Measurements from ENCODE around the gene C8B.

Gene C8B

GRCh38 chr1:56939209-56939608, 26.6 kb downstream of the C8B start:
- H3K4me3 ChIP-seq (ENCODE audit: low read depth, low read length): no peak overlapping the region
- in situ Hi-C loops (cut with HindIII; ENCODE audit: low pct_ligation_motif_present, low sequenced_read_pairs): no loop called here

GRCh38 chr1:56938646-56939045, 27.2 kb downstream of the C8B start:
- no peaks in the 10 kb centered on the region for H3K27me3 ChIP-seq (replicated peaks)
- TF ChIP-seq CTCF (IDR thresholded peaks at IDR 0.05; ENCODE audit: low read depth, low read length, missing control alignments): no peak
- H3K36me3 ChIP-seq (replicated peaks): no peaks in the 10 kb centered on the region
- H3K4me3 ChIP-seq (ENCODE audit: low read depth, low read length): no peak overlapping the region
- H3K27ac ChIP-seq: no peak overlapping the region
- no peak for DNase-seq
- in situ Hi-C loops (cut with HindIII; ENCODE audit: low pct_ligation_motif_present, low sequenced_read_pairs): no loop called here

More at GRCh38 chr1:56939209-56939608, 26.6 kb downstream of the C8B start:
- TF ChIP-seq CTCF (IDR thresholded peaks at IDR 0.05; ENCODE audit: low read depth, low read length, missing control alignments): no peak
- Histone ChIP-seq H3K27me3 (replicated peaks) (no peaks in the 10 kb centered on the region), H3K27ac (no peak overlapping the region), H3K36me3 (replicated peaks) (no peaks in the 10 kb centered on the region)
- DNase-seq: no peak

GRCh38 chr1:56934430-56935060, 31.3 kb downstream of the C8B start:
- in situ Hi-C loops (cut with HindIII; ENCODE audit: low pct_ligation_motif_present, low sequenced_read_pairs): no loop called here
- Histone ChIP-seq H3K4me3 (ENCODE audit: low read depth, low read length) (no peak overlapping the region), H3K27ac (no peak overlapping the region), H3K27me3 (replicated peaks) (no peaks in the 10 kb centered on the region), H3K36me3 (replicated peaks) (no peaks in the 10 kb centered on the region)
- no peak for DNase-seq
- no peak for TF ChIP-seq CTCF (IDR thresholded peaks at IDR 0.05; ENCODE audit: low read depth, low read length, missing control alignments)

- DNase-seq: no peak
- H3K36me3 ChIP-seq (replicated peaks): no peaks in the 10 kb centered on the region
- H3K27ac ChIP-seq: no peak overlapping the region
- no peak overlapping the region for H3K4me3 ChIP-seq (ENCODE audit: low read depth, low read length)
- TF ChIP-seq CTCF (IDR thresholded peaks at IDR 0.05; ENCODE audit: low read depth, low read length, missing control alignments): no peak
- in situ Hi-C loops (cut with HindIII; ENCODE audit: low pct_ligation_motif_present, low sequenced_read_pairs): no loop called here
- H3K27me3 ChIP-seq (replicated peaks): no peaks in the 10 kb centered on the region
These were observed 32.2 kb downstream of the C8B start for GRCh38 chr1:56933606-56934005.

- Histone ChIP-seq H3K4me3 (ENCODE audit: low read depth, low read length) (no peak overlapping the region), H3K27ac (no peak overlapping the region), H3K36me3 (replicated peaks) (no peaks in the 10 kb centered on the region), H3K27me3 (replicated peaks) (no peaks in the 10 kb centered on the region)
- DNase-seq: no peak
- TF ChIP-seq CTCF (IDR thresholded peaks at IDR 0.05; ENCODE audit: low read depth, low read length, missing control alignments): no peak
- in situ Hi-C loops (cut with HindIII; ENCODE audit: low pct_ligation_motif_present, low sequenced_read_pairs): no loop called here
These were observed 32.7 kb downstream of the C8B start for GRCh38 chr1:56933161-56933560.

- Histone ChIP-seq H3K27me3 (replicated peaks) (no peaks in the 10 kb centered on the region), H3K27ac (no peak overlapping the region), H3K36me3 (replicated peaks) (no peaks in the 10 kb centered on the region), H3K4me3 (ENCODE audit: low read depth, low read length) (no peak overlapping the region)
- TF ChIP-seq CTCF (IDR thresholded peaks at IDR 0.05; ENCODE audit: low read depth, low read length, missing control alignments): no peak
- DNase-seq: no peak
- in situ Hi-C loops (cut with HindIII; ENCODE audit: low pct_ligation_motif_present, low sequenced_read_pairs): no loop called here
These were observed 34.1 kb downstream of the C8B start for GRCh38 chr1:56931686-56932085.

Measured in brain microvascular endothelial cell (primary cell).